GM20431 (cell line): ENCODE measurements around the gene HDAC7.

Experiments
- in situ Hi-C: fragments of 300-500 bp; cut with MseI, MboI; formaldehyde crosslinking; loops from one replicate; pipeline ENCODE4 v1.15.0; 2020; ENCODE audit warnings: low sequenced_read_pairs; ENCODE audit not compliant: unreplicated experiment

Gene HDAC7

DNA sequence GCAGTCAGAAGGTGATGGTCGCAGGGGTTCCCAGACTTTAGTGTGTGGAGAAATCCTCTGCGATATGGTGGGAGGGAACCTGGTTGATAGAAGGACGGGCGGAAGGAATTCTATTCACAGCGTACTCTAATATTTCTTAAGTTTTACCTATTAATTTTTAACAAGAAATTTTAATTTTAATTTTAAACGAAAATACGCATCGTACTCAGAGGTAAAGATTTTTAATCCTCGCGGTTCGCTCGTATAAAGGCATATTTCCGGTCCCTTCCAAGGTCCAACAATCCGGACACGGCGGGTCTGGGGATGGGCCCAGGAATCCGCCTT, 47.0 kb downstream of the HDAC7 start:
- in situ Hi-C loops, result no loop called here

DNA sequence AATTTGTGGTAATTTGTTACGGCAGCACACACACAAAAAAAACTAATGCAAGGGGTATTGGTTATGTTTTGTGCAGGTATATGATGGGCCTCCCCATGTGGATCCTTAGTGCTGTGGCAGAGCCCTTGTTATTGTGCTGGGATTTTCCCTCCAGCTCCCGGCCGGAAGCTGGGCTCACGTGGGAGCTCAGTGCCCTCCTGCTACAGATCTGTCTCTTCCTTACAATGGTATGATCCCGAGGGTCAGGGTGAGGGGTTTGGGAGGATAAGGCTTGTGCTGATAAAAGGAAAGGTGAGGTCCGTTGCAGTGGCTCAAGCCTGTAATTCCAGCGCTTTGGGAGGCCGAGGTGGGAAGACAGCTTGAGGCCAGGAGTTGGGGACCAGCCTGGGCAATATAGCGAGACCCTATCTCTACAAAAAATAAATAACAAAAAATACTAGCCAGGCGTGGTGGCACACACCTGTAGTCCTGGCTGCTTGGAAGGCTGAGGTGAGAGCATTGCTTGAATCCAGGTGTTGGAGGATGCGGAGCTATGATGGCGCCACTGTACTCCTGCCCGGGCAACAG, 47.5 kb downstream of the HDAC7 start:
- in situ Hi-C loops, result no loop called here

DNA sequence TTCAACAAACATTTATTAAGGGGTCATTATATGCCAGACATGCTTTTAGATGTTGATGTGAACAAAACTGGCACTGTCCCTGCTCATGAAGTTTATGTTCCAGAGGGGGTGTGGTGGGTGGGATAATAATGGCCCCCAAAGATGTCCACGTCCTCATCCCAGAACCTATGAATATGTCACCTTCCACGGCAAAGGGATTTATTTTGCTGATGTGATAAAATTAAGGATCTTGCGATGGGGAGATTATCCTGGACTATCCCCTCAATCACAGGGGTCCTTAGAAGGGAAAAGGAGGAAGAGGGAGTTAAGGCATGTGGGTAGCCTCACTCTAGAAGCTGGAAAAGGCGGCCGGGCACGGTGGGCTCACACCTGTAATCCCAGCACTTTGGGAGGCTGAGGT, 48.4 kb downstream of the HDAC7 start:
- in situ Hi-C loops, result no loop called here

DNA sequence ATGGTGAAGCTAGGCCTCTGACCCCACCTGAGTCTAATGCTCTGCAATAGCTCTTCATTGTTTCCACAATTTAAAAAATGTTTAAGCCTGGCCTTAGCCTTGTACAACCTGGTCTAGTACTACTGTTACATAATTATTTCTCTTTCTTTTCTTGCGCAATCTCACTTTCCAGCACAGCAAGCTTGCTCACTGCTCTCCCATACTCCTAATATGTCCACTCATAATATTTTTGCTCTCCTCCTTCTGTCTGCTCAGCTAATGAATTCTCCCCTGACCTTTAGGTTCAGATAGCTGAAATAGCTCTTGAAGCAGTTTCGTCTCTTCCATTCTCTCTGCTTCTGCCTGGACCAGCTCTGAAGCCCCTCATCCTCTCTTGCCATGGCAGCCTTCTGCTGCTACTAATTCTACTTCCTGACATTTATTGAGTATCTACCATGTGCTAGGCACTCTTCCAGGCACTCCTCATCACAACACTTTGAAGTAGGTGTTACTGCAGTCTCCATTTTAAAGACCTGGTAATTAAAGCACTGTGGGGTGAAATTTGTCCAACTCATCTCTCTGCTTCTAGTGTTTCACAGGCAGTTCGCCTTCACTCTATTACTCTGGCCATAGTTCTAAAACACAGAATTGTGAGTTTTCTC, 49.5 kb downstream of the HDAC7 start:
- in situ Hi-C loops, result no loop called here

DNA sequence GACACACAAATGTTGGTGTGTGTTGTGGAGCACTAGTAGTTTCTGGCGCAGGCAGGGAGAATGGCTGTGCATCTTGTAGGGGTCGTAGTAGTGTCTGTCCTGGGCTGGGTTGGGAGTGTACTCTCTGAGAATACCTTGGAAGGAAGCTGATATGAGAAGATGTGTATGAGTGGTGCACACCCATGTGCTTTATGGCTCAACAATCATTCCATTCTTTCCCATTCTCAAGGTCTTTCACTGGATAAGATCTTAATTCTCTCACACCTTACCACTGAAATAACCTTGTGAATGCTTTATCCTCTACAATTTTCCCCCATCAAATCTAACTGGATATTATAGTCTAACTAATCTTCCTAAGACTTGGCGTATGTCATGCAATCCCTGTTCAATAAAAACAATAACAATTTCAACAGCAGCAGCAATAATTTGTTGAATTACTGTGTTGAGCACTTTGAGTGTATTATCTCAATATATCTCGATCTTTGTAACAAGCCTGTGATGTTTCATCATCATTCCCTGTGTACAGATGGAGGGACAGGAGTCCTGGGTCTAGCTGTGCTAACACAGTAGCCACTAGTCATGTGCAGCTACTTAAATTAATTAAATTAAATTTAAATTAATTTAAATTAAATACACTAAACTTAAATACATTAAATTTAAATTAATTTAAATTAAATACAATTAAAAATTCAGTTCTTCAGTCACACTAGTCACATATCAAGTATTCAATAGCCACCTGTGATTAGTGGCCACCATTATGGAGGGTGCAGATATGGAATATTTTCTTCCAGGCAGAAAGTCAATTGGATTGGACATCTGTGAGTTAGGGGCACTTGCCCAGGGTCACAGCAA, 50.2 kb downstream of the HDAC7 start:
- in situ Hi-C loops, result loop anchor here (10.0 kb wide), 1 partner anchor 55 kb away; no protein-coding TSS in a partner anchor

DNA sequence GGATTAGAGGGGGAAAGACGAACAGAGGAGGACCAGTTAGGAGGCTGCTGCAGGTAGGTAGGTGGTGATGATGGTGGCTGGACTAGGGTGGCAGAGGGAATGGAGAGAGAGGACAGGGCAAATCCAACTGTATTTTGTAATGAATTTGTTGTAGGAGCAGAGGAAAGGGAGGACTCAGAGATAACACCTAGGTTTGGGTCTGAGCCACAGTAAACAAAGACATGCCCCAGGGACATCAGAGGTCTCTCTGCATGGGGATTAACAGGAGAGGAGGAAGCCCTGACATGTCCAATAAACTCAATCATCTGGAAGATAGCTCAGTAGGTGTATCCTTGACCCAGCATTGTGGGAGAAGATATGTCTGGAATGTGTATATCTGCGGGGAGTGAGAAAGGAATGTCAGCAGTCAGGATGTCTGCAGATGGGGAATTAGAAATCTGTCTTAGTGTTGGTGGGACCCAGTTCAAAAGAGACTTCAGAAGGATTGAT, 51.3 kb downstream of the HDAC7 start:
- in situ Hi-C loops, result loop anchor here (10.0 kb wide), 1 partner anchor 54 kb away; no protein-coding TSS in a partner anchor

DNA sequence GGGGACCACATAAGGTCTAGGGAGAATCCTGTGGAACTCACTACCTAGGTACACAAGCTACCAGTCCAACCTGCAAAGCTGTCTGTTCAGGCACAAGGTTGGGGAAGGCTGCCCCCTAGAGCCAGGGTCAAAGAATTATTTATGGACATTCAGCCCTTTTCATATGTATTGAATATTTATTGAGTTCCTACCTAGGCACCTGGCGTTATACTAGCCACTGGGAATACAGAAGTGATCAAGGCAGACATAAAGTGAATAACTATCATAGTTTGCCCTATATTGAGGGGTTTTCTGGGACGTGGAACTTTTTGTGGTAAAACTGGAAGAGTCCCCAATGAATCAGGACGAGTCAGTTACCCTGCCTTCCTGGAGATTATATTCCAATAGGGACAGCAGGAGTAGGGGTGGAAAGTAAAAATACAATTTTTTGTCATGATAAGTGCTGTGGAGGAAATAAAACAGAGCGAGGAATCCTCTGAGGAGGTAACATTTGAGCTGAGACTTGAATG, 52.4 kb downstream of the HDAC7 start:
- in situ Hi-C loops, result loop anchor here (10.0 kb wide), 1 partner anchor 52 kb away; no protein-coding TSS in a partner anchor

DNA sequence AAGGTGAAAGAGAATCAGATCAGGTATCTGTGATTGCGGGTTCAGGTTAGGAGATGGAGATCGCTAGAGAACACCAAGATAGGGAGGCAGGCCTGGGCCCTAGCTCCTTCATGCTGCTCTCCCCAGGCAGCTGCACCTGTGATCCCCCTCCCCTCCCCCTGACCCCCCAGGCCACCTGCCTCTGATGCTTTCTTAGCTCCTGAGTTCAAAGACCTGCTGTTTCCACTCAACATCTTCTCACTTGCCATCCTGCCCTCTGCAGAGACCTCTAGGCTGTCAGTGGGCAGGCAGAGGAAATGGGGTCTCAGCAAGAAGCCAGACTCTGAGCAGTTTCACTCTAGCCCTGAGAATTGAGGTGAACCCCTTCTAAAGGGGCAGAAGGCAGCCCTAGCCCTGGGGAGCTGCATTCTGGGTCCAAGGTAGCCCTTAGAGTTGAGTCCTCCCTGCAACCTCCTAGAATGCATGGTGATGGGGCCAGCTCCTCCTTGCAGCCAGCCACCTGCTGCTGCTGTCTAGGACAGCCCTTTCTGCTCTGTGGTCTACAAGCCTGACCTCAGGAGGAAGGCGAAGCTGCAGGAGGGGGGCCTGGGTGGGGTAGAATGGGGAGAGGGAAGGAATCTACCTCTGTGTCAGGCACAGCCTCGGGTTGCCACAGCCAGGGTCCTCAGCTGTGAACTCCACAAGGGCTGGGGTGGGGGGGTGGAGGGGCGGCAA, 53.0 kb downstream of the HDAC7 start:
- in situ Hi-C loops, result loop anchor here (10.0 kb wide), 1 partner anchor 52 kb away; no protein-coding TSS in a partner anchor

DNA sequence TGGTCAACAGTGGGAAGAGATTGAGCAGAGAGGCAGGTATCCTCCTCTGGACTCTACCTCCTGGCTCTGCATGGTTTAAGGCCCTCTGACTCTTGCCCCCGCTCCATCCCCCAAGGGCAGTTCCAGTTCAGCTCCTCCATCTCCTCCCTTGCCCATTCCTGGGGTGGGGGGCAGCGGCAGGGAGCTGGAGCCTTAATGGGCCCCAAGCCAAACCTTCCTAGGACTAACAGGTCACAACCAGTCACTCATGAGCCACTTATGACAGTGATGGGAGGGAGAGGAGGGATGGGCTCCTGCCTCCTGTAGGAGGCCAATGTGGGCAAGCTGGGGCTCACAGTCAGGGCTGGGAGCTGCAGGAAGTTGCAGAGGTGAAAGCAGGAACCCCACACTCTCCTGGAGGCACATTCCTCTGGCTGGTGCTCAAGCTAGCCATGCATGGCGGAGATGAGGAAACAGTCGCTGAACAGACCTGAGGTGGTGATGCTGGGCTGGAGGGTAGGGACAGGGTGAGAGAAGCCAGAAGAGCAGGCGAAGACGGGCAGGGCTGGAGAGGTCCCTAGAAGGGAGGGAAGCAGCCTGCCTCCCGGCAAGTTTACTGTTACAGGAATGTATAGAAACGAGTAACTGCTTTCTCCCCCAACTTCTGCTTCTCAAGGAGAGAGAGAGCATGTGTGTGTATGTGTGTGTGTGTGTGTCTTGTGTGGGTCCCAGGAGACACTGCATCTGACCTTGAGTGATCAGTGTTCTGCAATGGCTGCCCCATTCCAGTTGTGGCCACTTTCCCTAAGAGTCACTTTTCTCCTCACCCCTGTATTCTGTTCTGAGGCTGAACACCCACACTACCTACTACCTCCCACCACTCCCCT, 56.0 kb downstream of the HDAC7 start:
- in situ Hi-C loops, result loop anchor here (10.0 kb wide), 1 partner anchor 49 kb away; no protein-coding TSS in a partner anchor

DNA sequence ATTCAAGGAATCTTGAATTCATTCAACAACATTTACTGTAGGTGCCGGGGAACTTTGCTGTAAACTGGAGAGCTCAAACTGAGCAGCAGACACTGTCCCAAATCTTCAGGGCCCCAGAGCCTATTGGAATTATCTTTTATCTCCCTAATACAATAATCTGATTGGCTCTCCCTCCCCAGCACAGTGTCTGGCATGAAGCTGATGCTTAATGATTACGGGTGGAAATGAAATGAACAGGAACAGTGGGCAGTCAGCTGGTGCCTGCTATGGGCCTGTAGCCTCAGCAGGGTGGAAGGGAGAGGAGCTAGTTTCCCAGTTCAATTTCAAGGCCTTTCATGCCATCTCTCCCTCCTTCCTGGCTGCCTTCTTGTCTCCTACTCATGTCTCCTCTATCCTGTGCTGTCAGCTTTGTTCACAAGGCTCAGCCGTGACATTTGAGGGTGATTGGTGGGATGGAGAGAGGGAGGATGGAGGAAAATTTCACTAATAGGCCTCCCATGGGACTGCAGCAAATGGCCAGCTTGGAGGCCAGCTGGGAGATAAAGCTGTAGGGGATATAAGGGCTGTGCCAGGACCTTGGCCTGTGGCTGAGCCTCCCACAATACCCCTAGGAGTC, 56.7 kb downstream of the HDAC7 start:
- in situ Hi-C loops, result loop anchor here (10.0 kb wide), 1 partner anchor 48 kb away; no protein-coding TSS in a partner anchor

DNA sequence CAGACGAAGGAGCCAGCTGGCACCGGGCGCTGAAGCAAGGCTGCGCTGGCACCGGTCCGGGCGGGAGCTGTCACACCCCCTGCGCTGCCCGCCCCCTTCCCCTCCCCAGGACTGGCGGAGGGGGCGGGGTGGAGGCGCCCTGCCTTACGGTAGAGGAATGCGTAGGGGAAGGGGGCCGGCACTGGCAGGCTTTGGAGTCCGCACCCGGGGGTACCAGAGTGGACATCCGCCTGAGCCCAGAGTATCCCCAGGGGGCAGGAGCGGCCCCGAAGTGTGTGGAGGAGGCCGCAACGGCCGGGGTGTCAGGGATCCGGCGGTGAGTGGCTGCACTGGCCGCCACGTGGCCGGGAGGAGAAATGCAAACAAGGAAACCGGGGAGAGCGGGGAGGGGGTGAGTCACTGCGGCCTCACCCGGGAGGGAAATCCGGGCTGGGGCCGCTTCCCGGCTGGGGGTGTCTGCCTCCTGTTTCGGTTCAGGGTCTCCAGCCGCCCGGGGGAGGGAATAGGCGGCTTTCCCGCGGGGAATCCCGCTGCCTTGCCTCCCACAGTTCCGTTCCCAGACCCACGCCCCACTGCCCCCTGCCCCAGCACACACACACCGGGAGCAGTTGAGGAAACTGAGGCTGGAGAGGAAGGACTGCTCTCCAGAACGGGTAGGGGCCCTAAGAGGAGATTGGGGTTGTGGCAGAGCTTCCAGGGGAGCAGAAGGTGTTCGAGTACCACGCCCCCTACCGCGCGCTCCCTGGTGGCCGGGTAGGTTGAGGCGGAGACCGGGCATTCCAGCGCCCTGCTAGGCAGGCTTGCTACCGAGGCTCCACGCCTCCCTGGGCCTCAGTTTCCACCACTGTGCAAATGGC, 60.6 kb downstream of the HDAC7 start, which contains the start of gene RAPGEF3:
RAPGEF3 (minus strand) TSS at position 47 of the 857 bp plus-strand sequence. CDS start 324 bp downstream, outside the sequence.
- in situ Hi-C loops, result no loop called here

DNA sequence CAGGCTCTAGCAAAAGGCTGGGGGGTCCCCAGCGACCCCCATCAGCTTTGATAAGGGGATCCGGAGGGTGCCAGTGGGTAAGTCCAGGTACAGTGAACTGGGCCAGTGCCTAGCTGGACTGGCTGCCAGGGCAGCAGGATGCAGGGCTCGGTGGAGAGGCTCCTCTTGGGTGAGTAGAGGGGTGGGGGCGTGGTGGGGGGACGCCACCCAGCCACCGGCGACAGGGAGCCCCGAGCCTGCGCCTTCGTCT, 61.2 kb downstream of the HDAC7 start:
- in situ Hi-C loops, result no loop called here

DNA sequence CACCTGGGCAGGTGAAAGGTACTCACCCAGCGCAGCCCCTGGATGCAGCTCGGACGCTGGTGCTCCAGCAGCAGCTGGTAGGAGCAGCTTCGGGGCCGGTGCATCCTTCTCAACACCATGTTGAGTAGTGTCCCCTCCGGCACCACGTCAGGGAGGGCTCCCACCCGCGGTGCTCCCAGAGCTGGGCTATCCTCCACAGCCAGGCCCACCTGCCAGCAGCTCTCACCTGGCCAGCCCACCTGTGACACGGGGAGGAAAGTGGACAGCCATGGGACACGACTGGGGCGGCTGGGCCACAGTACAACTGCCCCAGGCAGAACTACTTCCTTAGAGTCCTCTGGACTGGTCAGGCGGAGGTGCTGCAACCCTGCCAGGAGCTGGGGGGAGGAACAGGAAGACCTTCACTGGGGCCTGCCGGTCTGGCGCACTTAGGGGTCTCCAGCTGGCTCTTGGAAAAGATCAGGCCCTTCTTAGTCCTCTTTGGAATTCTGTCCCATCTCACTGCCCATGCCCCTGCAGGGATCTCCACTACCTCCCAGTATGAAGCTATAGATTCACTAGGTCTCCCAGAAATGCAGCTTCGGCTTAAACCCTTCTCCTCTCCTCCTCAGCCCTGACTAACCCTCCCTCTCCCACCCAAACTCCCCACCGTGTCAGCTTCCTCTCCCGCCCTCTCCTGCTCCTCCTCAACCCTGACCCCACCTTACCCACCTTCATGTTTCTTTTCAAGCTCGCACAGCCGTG, 61.7 kb downstream of the HDAC7 start:
- in situ Hi-C loops, result no loop called here

DNA sequence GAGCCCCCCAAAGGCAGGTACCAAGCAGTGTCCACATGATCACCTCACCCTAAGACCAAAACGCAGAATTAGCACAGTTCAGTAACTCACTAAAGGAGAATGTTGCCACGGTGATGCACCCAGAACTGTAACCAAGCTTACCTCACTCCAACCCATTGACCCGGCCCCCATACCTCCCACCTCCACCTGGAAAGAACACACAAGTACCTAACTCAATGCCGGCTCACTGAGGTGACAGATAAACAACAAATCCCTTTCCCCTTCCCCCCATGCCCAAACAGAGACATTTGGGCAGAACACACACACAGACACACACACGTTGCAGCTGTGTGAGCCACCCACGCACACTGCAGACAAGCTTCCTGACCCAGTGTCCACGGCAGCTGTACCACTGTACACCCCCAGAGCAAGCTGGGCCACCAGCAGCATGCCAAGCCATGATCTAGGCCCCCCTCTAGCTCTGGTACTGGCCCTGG, 62.3 kb downstream of the HDAC7 start:
- in situ Hi-C loops, result no loop called here

DNA sequence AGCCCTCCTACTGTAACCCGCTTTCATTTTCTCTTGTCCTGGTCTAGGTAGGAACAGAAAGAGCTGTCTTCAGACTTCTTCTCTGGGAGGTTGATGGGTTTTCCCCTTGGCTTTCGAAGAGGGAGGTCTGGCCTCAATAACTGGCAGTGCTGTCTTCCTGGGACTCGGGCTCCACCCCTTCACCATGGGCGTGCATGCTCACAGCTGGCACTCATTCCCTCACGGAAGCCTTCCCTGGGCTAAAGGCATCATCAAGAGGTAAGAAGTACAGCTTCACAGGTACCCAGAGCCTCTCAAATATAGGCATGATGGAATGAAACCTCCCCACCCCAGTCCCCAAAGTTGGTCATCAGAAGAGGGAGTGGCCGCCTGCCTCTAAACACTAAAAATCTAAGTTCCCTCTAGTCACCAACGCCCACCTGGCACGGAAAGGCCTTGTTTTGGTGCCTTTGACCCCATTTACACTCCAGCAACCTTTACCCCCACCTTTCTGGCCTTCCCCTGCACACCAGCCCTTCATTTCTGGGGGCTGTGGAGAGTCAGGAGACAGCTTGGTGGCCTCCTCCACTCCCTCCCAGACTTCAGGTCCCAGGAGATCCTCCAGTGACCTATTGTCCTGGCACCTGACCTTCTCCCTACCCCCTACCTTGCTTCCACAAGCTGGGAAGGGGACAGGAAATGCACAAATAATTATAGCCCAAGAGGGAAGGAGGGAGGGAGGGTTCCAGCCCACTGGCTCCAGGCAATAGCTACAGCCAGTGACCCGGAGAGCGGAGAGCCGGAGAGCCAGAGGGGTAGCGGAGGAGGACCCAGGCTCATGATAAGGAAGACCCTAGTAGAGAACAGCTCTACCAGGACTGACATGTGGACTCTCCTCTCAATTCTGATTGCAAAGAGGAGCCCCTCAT, 63.8 kb downstream of the HDAC7 start:
- in situ Hi-C loops, result no loop called here

DNA sequence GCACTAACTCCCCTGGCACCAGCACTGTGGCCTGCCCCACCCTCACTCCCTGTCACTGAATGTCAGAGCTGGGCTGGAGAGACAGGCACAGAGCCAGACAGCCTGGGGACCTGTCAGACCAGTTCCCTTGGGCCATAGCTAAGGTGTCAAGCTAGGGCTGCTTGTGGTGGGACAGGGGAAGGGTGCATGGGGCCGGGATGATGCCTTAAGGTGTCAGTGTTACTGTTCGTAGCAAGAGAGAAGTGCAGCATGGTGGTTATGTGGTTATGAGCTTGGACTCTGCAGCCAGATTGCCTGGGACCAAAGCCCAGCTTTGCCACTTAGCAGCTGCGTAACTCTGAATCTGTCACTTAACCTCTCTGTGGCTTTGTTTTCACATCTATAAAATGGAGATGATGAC, 64.8 kb downstream of the HDAC7 start:
- in situ Hi-C loops, result no loop called here
